Body of pancreas (tissue), 4 donors: ENCODE measurements around the gene PTPRCAP. TPM values are rescaled to one million over a fixed set of nuclear protein-coding genes. Genes with fewer than 3 reads are reported as not detected.
A peak's percentile ranks its signal among the peaks of the same experiment; 100 is the strongest.

Experiments
- ATAC-seq: fragments of 150-250 bp; one replicate; pipeline ENCODE4 v1.9.1; 2016
- DNase-seq, 4 donors: peaks; one replicate each; pipeline ENCODE4 v3.0.0-alpha.2; 2019
- H3K27ac ChIP-seq, 4 donors: fragments of 200-600 bp; sonication (generic); 1 replicate in 3 of 4; 2 replicates in 1 of 4; pipeline versions ENCODE4 v1.5.1 to v1.6.1; 2016 to 2019; ENCODE audit warnings: mild to moderate bottlenecking in 1 of 4, mixed read lengths in 1 of 4, moderate library complexity in 1 of 4
- H3K27me3 ChIP-seq, 2 donors: fragments of 200-600 bp; sonication (generic); one replicate each; pipeline ENCODE4 v1.6.0; 2016; ENCODE audit warnings: mild to moderate bottlenecking in 1 of 2
- H3K36me3 ChIP-seq, 2 donors: fragments of 200-600 bp; sonication (generic); replicated peaks in 1 of 2; 2 replicates each; pipeline ENCODE4 v1.5.1; 2016; ENCODE audit warnings: low read depth in 2 of 2; ENCODE audit not compliant: insufficient read depth in 1 of 2
- H3K4me1 ChIP-seq: fragments of 200-600 bp; sonication (generic); one replicate; pipeline ENCODE4 v1.6.0; 2016
- H3K4me3 ChIP-seq, 2 donors: fragments of 200-600 bp; sonication (generic); 1 replicate in 1 of 2; 2 replicates in 1 of 2; pipeline ENCODE4 v1.5.1; 2016 to 2019
- H3K9me3 ChIP-seq, 3 donors: fragments of 200-600 bp; sonication (generic); 1 replicate in 2 of 3; 2 replicates in 1 of 3; pipeline ENCODE4 v1.5.1; 2016
- POLR2A ChIP-seq, 3 donors: fragments of 450-650 bp; IDR thresholded peaks; one replicate each; pipeline ENCODE4 v1.6.1; 2016; ENCODE audit warnings: antibody characterized with exemption in 3 of 3, mild to moderate bottlenecking in 2 of 3
- WGBS, 2 donors: methylation state at CpG; one replicate each; pipeline ENCODE4 v1.1.5; 2017; 5-methylcytosine and 5-hydroxymethylcytosine counted together
- intact Hi-C: fragments of 100-400 bp; cut with DNase I; formaldehyde crosslinking; loops from one replicate; pipeline ENCODE4 v1.15.1; 2023
- total RNA-seq, 2 donors: library from RNA; depleted of rRNA; stranded (reverse); fragments of >200 nt; gene quantifications; one replicate each; pipeline ENCODE4 v1.1.0, GENCODE V29; 2016
- TF ChIP-seq, protein P1 (sequence below), 7 experiments: fragments of 450-650 bp in 4 of 7; fragments of 200-600 bp in 3 of 7; sonication (generic) in 3 of 7; IDR thresholded peaks; one replicate each; pipeline ENCODE4 v1.5.1; 2016 to 2019; ENCODE audit warnings: antibody characterized with exemption in 7 of 7

The PTPRCAP gene
- total RNA-seq, 2 donors from 2014 or later = 6.0 to 6.9 TPM

DNA sequence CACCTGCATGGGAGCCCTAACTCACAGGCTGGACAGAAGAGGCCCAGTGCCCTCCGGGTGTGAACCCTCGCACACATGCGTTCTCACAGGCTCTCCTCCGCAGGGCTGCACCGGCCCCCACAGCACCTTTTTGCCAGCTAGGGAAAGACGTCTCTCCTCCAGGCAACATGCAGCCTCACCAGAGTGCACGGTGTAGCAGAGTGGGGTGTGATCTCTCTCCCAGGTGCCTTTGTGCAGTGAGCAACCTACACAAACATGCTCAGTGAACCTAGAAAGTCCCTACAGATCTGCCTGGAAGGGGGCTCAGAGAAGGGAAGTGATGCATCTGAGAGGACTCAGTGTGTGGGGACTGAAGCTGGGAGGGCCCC, 25.7 kb downstream of the PTPRCAP start:
- no peak overlapping the region for H3K4me3 ChIP-seq
- TF ChIP-seq, protein P1, sequence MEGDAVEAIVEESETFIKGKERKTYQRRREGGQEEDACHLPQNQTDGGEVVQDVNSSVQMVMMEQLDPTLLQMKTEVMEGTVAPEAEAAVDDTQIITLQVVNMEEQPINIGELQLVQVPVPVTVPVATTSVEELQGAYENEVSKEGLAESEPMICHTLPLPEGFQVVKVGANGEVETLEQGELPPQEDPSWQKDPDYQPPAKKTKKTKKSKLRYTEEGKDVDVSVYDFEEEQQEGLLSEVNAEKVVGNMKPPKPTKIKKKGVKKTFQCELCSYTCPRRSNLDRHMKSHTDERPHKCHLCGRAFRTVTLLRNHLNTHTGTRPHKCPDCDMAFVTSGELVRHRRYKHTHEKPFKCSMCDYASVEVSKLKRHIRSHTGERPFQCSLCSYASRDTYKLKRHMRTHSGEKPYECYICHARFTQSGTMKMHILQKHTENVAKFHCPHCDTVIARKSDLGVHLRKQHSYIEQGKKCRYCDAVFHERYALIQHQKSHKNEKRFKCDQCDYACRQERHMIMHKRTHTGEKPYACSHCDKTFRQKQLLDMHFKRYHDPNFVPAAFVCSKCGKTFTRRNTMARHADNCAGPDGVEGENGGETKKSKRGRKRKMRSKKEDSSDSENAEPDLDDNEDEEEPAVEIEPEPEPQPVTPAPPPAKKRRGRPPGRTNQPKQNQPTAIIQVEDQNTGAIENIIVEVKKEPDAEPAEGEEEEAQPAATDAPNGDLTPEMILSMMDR (IDR thresholded peaks at IDR 0.05) = no peak
- TF ChIP-seq POLR2A (IDR thresholded peaks at IDR 0.05) = no peak
- no peaks in the 10 kb centered on the region for H3K36me3 ChIP-seq
- DNase-seq (no peak), ATAC-seq (no peak)
- H3K27ac ChIP-seq = no peak overlapping the region
- intact Hi-C loops = no loop called here
- no peaks in the 10 kb centered on the region for H3K9me3 ChIP-seq
- H3K27me3 ChIP-seq = no peaks in the 10 kb centered on the region
- 32 to 46% methylated on average over 7 of the region's 7 CpGs for WGBS, 2 donors
- H3K4me1 ChIP-seq = peaks cover 33% of the 10 kb centered on the region

DNA sequence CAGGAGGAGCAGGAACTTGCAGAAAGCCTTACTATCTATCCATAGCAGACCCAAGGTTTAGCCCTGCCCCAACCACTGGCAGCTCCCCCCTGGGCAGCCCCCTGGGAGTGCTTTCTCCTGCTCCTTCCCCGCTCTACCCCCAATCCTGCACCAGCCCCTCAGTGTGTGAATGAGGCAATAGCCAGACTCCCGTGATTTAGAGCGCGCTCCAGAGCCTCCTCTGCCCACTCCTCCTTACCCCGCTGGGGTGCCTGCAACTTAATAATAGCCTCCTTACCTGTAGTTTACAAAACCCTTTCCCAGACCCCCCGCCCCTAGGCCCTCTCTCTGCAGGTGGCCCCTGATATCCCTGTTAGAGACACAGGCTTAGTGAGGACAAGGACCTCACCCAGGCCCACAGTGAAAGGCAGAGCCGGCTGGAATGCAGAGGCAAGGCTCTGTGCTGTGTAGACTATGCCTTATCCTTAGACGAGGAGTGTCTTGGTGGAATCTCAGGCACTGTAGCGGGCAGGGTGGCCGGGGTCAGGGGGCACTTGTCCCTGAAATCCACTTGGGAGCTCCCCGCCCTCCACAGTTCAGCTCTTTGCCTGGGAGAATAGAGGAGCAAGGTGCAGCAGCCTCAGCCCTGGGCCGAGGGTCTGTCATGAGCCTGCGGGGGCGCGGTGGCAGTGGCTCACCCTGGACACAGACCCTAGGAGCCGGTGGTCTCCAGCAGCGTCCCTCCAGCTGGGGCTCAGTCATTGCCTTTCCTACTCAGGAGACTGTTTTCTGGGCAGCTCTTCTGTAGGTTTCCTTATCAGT, 26.3 kb downstream of the PTPRCAP start:
- no peak for ATAC-seq
- no peak overlapping the region for H3K27ac ChIP-seq
- 68 to 72% methylated on average over 13 to 17 of the region's 17 CpGs for WGBS, 2 donors
- no peaks in the 10 kb centered on the region for H3K36me3 ChIP-seq
- DNase-seq = no peak
- H3K4me3 ChIP-seq = no peak overlapping the region
- no peaks in the 10 kb centered on the region for H3K9me3 ChIP-seq
- intact Hi-C loops = no loop called here
- peaks cover 28% of the 10 kb centered on the region for H3K4me1 ChIP-seq
- TF ChIP-seq, protein P1 (IDR thresholded peaks at IDR 0.05) = no peak
- no peak for TF ChIP-seq POLR2A (IDR thresholded peaks at IDR 0.05)
- H3K27me3 ChIP-seq = no peaks in the 10 kb centered on the region

DNA sequence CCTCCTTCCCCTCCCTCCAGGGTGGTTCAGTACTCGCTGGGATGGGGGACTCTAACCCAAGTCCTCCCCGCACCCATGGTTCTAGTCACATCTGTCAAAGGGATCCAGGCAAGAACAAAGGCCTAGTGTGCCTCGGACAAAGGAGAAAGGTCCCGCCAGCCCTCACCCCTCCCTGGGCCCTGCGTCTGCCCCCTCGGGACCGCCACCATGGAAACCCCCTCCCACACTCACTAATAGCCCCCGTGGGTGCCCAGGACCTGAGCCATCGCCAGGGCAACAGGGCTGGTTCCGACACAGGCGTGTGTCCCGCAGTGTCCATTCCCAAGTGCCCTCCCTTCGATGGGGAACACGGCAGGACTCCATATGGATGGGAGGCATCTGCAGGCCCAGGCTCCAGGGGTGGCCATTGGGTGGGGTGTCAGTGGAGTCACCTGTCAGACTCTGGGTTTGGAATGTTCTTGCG, 27.1 kb downstream of the PTPRCAP start:
- ATAC-seq (no peak), DNase-seq (no peak)
- Histone ChIP-seq H3K9me3 (no peaks in the 10 kb centered on the region), H3K4me1 (peaks cover 22% of the 10 kb centered on the region), H3K27ac (no peak overlapping the region), H3K27me3 (no peaks in the 10 kb centered on the region), H3K4me3 (no peak overlapping the region), H3K36me3 (no peaks in the 10 kb centered on the region)
- no peak for TF ChIP-seq POLR2A (IDR thresholded peaks at IDR 0.05)
- TF ChIP-seq, protein P1 (IDR thresholded peaks at IDR 0.05) = no peak
- intact Hi-C loops = no loop called here
- 33 to 50% methylated on average over 2 to 15 of the region's 15 CpGs for WGBS, 2 donors

DNA sequence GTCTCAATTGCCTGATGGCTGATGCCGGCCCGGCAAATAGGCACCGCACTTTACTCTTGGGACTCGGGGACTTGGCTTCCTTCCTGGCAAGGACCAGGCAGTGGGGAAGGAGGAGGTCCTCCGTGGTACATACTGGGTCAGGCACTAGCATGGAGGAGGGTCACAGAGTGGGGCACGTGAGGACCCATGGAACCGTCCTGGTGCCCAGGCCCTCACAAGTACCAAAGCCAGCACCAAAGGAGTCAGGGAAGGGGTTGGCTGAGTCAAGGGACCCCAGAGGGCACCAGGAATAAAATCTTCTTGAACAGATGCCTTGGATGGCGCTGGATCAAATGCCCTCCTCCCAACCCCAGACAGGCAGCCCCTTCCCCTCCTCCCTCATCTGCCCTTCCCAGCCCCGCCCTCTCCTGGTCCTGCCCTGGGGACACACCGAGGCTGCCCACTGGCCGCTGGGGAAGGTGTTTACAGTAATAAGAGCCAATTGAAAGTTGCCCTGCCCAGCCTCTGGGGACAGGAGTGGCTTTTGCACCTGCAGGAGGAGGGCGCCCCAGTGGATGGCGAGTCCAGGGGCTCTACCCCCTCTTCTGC, 27.6 kb downstream of the PTPRCAP start:
- DNase-seq (peak; percentile 53 to 72 (median 68)), ATAC-seq (peak; percentile 61)
- TF ChIP-seq POLR2A (IDR thresholded peaks at IDR 0.05) = no peak
- TF ChIP-seq, protein P1 (IDR thresholded peaks at IDR 0.05) = peak in 1 of 7 experiments; percentile 16
- intact Hi-C loops = no loop called here
- H3K27me3 ChIP-seq = no peaks in the 10 kb centered on the region
- H3K36me3 ChIP-seq = no peaks in the 10 kb centered on the region
- no peak overlapping the region for H3K27ac ChIP-seq
- no peaks in the 10 kb centered on the region for H3K9me3 ChIP-seq
- peaks cover 17% of the 10 kb centered on the region for H3K4me1 ChIP-seq
- 18 to 23% methylated on average over 4 to 12 of the region's 13 CpGs for WGBS, 2 donors
- no peak overlapping the region for H3K4me3 ChIP-seq
